ENCODE data around the gene CDC42. TPM values are rescaled to one million over a fixed set of nuclear protein-coding genes. Genes with fewer than 3 reads are reported as not detected.

CDC42 gene
- total and polyA plus RNA-seq, 7 donors: 71.6 to 135 (median 119) TPM

- TF ChIP-seq CTCF (IDR thresholded peaks at IDR 0.05): no peak
- H3K9me3 ChIP-seq: no peaks in the 10 kb centered on the region
- DNase-seq (no peak), ATAC-seq (no peak)
- no peak overlapping the region for H3K27ac ChIP-seq
- H3K27me3 ChIP-seq (ENCODE audit: insufficient read depth in 3 of 3, low read length in 2 of 3): no peaks in the 10 kb centered on the region
- peaks cover 4% of the 10 kb centered on the region for H3K4me1 ChIP-seq
- intact Hi-C loops (cut with DNase I): loop anchor here (5.0 to 10.0 kb wide), 2 partner anchors 106 to 314 kb away; no protein-coding TSS in a partner anchor
- 12 to 26% (median 26%) methylated on average over 1 of the region's 1 CpG for WGBS, 3 donors
- H3K36me3 ChIP-seq (ENCODE audit: insufficient read depth in 1 of 2, low read depth in 1 of 2): peaks cover 3 to 45% of the 10 kb centered on the region in 2 donors
- H3K4me3 ChIP-seq: no peak overlapping the region
Observed at GRCh38 chr1:22101199-22101598, 48.7 kb downstream of the CDC42 start.

GRCh38 chr1:22101995-22102394, 49.5 kb downstream of the CDC42 start:
- intact Hi-C loops (cut with DNase I): loop anchor here (5.0 to 10.0 kb wide), 2 partner anchors 105 to 313 kb away; no protein-coding TSS in a partner anchor
- TF ChIP-seq CTCF (IDR thresholded peaks at IDR 0.05): no peak
- no peak for DNase-seq
- no peak for ATAC-seq
- peaks cover 4% of the 10 kb centered on the region for H3K4me1 ChIP-seq
- WGBS, 3 donors: 73 to 83% (median 82%) methylated on average over 8 of the region's 8 CpGs
- no peak overlapping the region for H3K27ac ChIP-seq
- no peaks in the 10 kb centered on the region for H3K9me3 ChIP-seq
- H3K36me3 ChIP-seq (ENCODE audit: insufficient read depth in 1 of 2, low read depth in 1 of 2): peaks cover 3 to 40% of the 10 kb centered on the region in 2 donors
- H3K4me3 ChIP-seq: no peak overlapping the region
- no peaks in the 10 kb centered on the region for H3K27me3 ChIP-seq (ENCODE audit: insufficient read depth in 3 of 3, low read length in 2 of 3)

- Histone ChIP-seq H3K27ac (no peak overlapping the region), H3K9me3 (no peaks in the 10 kb centered on the region), H3K4me1 (peaks cover 4% of the 10 kb centered on the region), H3K4me3 (no peak overlapping the region), H3K36me3 (ENCODE audit: insufficient read depth in 1 of 2, low read depth in 1 of 2) (peaks cover under 1 to 34% of the 10 kb centered on the region in 2 donors), H3K27me3 (ENCODE audit: insufficient read depth in 3 of 3, low read length in 2 of 3) (no peaks in the 10 kb centered on the region)
- intact Hi-C loops (cut with DNase I): loop anchor here (5.0 to 10.0 kb wide), 2 partner anchors 105 to 312 kb away; no protein-coding TSS in a partner anchor
- 84 to 90% (median 87%) methylated on average over 3 of the region's 3 CpGs for WGBS, 3 donors
- no peak for TF ChIP-seq CTCF (IDR thresholded peaks at IDR 0.05)
- ATAC-seq: no peak
- no peak for DNase-seq
Observed at GRCh38 chr1:22102746-22103145, 50.2 kb downstream of the CDC42 start.

GRCh38 chr1:22104094-22104493, 51.6 kb downstream of the CDC42 start:
- peaks cover 0 to 27% of the 10 kb centered on the region in 2 donors for H3K36me3 ChIP-seq (ENCODE audit: insufficient read depth in 1 of 2, low read depth in 1 of 2)
- no peak for TF ChIP-seq CTCF (IDR thresholded peaks at IDR 0.05)
- intact Hi-C loops (cut with DNase I): loop anchor here (5.0 to 10.0 kb wide), 2 partner anchors 103 to 311 kb away; no protein-coding TSS in a partner anchor

More at GRCh38 chr1:22104094-22104493, 51.6 kb downstream of the CDC42 start:
- Histone ChIP-seq H3K27me3 (ENCODE audit: insufficient read depth in 3 of 3, low read length in 2 of 3) (no peaks in the 10 kb centered on the region), H3K9me3 (no peaks in the 10 kb centered on the region), H3K4me1 (peaks cover 14% of the 10 kb centered on the region), H3K27ac (no peak overlapping the region), H3K4me3 (no peak overlapping the region)
- DNase-seq: no peak
- ATAC-seq: no peak
- WGBS, 3 donors: 81 to 90% (median 81%) methylated on average over 6 of the region's 6 CpGs
